Body of pancreas (tissue), 4 donors: ENCODE results near the gene ADAT2.

Source experiments
- CTCF ChIP-seq, 7 experiments: fragments of 450-650 bp in 4 of 7; fragments of 200-600 bp in 3 of 7; sonication (generic) in 3 of 7; IDR thresholded peaks; one replicate each; pipeline ENCODE4 v1.5.1; 2016 to 2019; ENCODE audit warnings: antibody characterized with exemption in 7 of 7
- POLR2A ChIP-seq, 3 donors: fragments of 450-650 bp; IDR thresholded peaks; one replicate each; pipeline ENCODE4 v1.6.1; 2016; ENCODE audit warnings: antibody characterized with exemption in 3 of 3, mild to moderate bottlenecking in 2 of 3

GRCh38 chr6:143485967-143486366 lies 35.5 kb upstream of the ADAT2 start:
- no peak for TF ChIP-seq POLR2A (IDR thresholded peaks at IDR 0.05)
- TF ChIP-seq CTCF (IDR thresholded peaks at IDR 0.05), result no peak
